Pancreas (tissue), 10 donors: Measurements from ENCODE around the gene COX7A2L. TPM values are rescaled to one million over a fixed set of nuclear protein-coding genes. Genes with fewer than 3 reads are reported as not detected.
"Not testable (repeated sequence)": the region's sequence is repeated elsewhere in the genome, so short reads cannot be mapped to it uniquely, and the experiment has no call there.

ENCODE experiments used
- ATAC-seq, 4 donors: fragments of 200-7000 bp; cut with Tn5 transposase; one replicate each; pipeline versions ENCODE4 v1.8.0 to v1.9.1; 2020; ENCODE audit warnings: mild to moderate bottlenecking in 4 of 4, moderate library complexity in 4 of 4
- DNase-seq, 6 donors: peaks; one replicate each; pipeline ENCODE4 v3.0.0-alpha.2; 2020
- FAIRE-seq: peaks from 2 replicates; lab custom pipeline; 2012; peaks lifted over from hg19 to GRCh38; lab: Jason Lieb, UNC
- H3K27ac ChIP-seq, 4 donors: fragments of 200-600 bp; sonication (generic); 1 replicate in 3 of 4; 2 replicates in 1 of 4; pipeline versions ENCODE4 v1.5.0 to v1.8.0; 2020
- H3K27me3 ChIP-seq, 4 donors: fragments of 200-600 bp; one replicate each; pipeline ENCODE4 v1.8.0; 2021
- H3K36me3 ChIP-seq, 3 donors: fragments of 200-600 bp; sonication (generic) in 1 of 3; one replicate each; pipeline versions ENCODE4 v1.5.0 to v1.8.0; 2020 to 2021
- H3K4me1 ChIP-seq, 3 donors: fragments of 200-600 bp; one replicate each; pipeline ENCODE4 v1.8.0; 2021
- H3K4me3 ChIP-seq, 4 donors: fragments of 200-600 bp; sonication (generic) in 2 of 4; one replicate each; pipeline versions ENCODE4 v1.5.0 to v1.8.0; 2020 to 2021
- H3K9me3 ChIP-seq, 4 donors: fragments of 200-600 bp; one replicate each; pipeline ENCODE4 v1.8.0; 2021
- WGBS, 2 donors: extraction: QIAGEN DNeasy Blood & Tissue Kit; methylation state at CpG; one replicate each; pipeline ENCODE4 v1.1.7; 2013; 5-methylcytosine and 5-hydroxymethylcytosine counted together
- intact Hi-C, 3 donors: fragments of 100-400 bp; cut with DNase I; formaldehyde crosslinking; loops; one replicate each; pipeline versions ENCODE4 v1.11.1 to v1.14.2; 2022
- polyA plus RNA-seq, 2 donors: library from polyadenylated mRNA; stranded (reverse); fragments of 200-250 nt; gene quantifications; one replicate each; pipeline ENCODE4 v1.2.3, GENCODE V29; 2013
- total RNA-seq, 6 donors: library from RNA; stranded (reverse); fragmentation: NEBNext Ultra II Directional in 4 of 6; extraction: Animal tissue kit (Norgen Biotek cat#: 25700) in 4 of 6; gene quantifications; one replicate each; pipeline versions ENCODE4 v1.2.1 to v1.2.4, GENCODE V29; 2021 to 2023
- TF ChIP-seq, protein P1 (sequence below), 4 donors: fragments of 200-600 bp; sonication (generic) in 3 of 4; IDR thresholded peaks; one replicate each; pipeline versions ENCODE4 v1.5.0 to v1.8.0; 2021; ENCODE audit warnings: antibody characterized with exemption in 4 of 4
- donor health status: healthy with polysubstance abuse.
- donor health status: DM: no; HTN: no; CAD: no; lungs with moderate emphysema.
- donor health status: DM: no; HTN: no; CAD: no.
- donor health status: control.
- donor health status: control.
- donor health status: Bipolar disorder and iron deficiency.
- donor health status: DM: yes; HTN: yes; CAD: no.
- donor health status: DM: no; HTN: no; CAD: no.
- donor health status: DM: no; HTN: no; CAD: no.
- donor health status: DM: yes; HTN: yes; CAD: no.

The COX7A2L gene
- total and polyA plus RNA-seq, 8 donors, result 34.8 to 91.5 (median 49.7) TPM

DNA sequence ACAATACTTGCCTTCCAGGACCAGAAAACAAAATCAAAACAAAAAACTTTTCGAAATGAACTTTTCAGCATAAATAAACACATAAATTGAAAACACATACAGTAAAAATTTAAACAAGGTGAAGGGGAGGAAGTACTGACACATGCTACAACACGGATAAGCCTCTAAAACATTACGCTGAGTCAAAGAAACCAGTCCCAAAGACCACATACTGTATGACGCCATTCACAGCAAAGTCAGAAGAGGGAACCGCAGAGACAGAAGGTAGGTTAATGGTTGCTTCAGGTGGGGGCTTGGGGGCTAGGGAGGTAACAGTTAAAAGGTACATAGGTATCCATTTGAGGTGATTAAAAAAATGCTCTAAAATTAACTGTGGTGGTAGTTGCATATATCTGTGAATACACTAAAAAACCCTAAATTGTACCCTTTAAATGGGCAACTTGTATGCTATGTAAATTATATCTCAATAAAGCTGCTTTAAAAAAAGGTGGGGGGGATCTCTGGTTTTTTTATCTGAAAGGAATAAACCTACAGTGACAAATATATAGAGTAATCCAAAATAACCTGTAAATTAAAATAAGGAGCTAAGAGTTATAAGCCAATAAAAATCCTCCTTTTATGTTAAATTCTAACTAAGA is 7.1 kb downstream of the COX7A2L start:
- TF ChIP-seq, protein P1, sequence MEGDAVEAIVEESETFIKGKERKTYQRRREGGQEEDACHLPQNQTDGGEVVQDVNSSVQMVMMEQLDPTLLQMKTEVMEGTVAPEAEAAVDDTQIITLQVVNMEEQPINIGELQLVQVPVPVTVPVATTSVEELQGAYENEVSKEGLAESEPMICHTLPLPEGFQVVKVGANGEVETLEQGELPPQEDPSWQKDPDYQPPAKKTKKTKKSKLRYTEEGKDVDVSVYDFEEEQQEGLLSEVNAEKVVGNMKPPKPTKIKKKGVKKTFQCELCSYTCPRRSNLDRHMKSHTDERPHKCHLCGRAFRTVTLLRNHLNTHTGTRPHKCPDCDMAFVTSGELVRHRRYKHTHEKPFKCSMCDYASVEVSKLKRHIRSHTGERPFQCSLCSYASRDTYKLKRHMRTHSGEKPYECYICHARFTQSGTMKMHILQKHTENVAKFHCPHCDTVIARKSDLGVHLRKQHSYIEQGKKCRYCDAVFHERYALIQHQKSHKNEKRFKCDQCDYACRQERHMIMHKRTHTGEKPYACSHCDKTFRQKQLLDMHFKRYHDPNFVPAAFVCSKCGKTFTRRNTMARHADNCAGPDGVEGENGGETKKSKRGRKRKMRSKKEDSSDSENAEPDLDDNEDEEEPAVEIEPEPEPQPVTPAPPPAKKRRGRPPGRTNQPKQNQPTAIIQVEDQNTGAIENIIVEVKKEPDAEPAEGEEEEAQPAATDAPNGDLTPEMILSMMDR (IDR thresholded peaks at IDR 0.05), result no peak
- intact Hi-C loops, result no loop called here
- no peaks in the 10 kb centered on the region for H3K27me3 ChIP-seq
- H3K36me3 ChIP-seq, result no peaks in the 10 kb centered on the region
- peaks cover 0 to 8% (median 8%) of the 10 kb centered on the region in 3 donors for H3K4me1 ChIP-seq
- 86 to 89% methylated on average over 5 of the region's 5 CpGs for WGBS, 2 donors
- no peak for ATAC-seq
- no peak overlapping the region for H3K4me3 ChIP-seq
- no peaks in the 10 kb centered on the region for H3K9me3 ChIP-seq
- FAIRE-seq, result no peak
- H3K27ac ChIP-seq, result no peak overlapping the region
- no peak for DNase-seq

- ATAC-seq (no peak), FAIRE-seq (no peak), DNase-seq (no peak)
- peaks cover 0 to 12% (median 6%) of the 10 kb centered on the region in 3 donors for H3K4me1 ChIP-seq
- no peaks in the 10 kb centered on the region for H3K27me3 ChIP-seq
- H3K27ac ChIP-seq, result no peak overlapping the region
- intact Hi-C loops, result no loop called here
- TF ChIP-seq, protein P1 (IDR thresholded peaks at IDR 0.05), result no peak
- H3K9me3 ChIP-seq, result no peaks in the 10 kb centered on the region
- no peaks in the 10 kb centered on the region for H3K36me3 ChIP-seq
- 86 to 92% methylated on average over 5 of the region's 5 CpGs for whole genome bisulfite sequencing, 2 donors
- H3K4me3 ChIP-seq, result no peak overlapping the region
These were observed 9.2 kb downstream of the COX7A2L start for GRCh38 chr2:42351864-42352263.

GRCh38 chr2:42350434-42351063 is 10.5 kb downstream of the COX7A2L start:
- TF ChIP-seq, protein P1 (IDR thresholded peaks at IDR 0.05), result no peak
- FAIRE-seq (no peak), DNase-seq (no peak), ATAC-seq (no peak)
- peaks cover 0 to 12% (median 6%) of the 10 kb centered on the region in 3 donors for H3K4me1 ChIP-seq
- H3K36me3 ChIP-seq, result no peaks in the 10 kb centered on the region
- no peaks in the 10 kb centered on the region for H3K9me3 ChIP-seq
- H3K27me3 ChIP-seq, result no peaks in the 10 kb centered on the region
- intact Hi-C loops, result no loop called here
- 43 to 50% methylated on average over 3 of the region's 3 CpGs for WGBS, 2 donors
- H3K4me3 ChIP-seq, result no peak overlapping the region
- H3K27ac ChIP-seq, result no peak overlapping the region

- FAIRE-seq, result no peak
- TF ChIP-seq, protein P1 (IDR thresholded peaks at IDR 0.05), result no peak
- Histone ChIP-seq H3K9me3 (no peaks in the 10 kb centered on the region), H3K36me3 (no peaks in the 10 kb centered on the region), H3K4me1 (peaks cover 0 to 5% (median 0%) of the 10 kb centered on the region in 3 donors), H3K27ac (no peak overlapping the region), H3K27me3 (no peaks in the 10 kb centered on the region), H3K4me3 (no peak overlapping the region)
- DNase-seq, result no peak
- ATAC-seq, result no peak
- intact Hi-C loops, result no loop called here
- 56 to 57% methylated on average over 8 of the region's 8 CpGs for WGBS, 2 donors
These were observed 12.8 kb downstream of the COX7A2L start for GRCh38 chr2:42348113-42348805.

GRCh38 chr2:42347518-42347917 is 13.5 kb downstream of the COX7A2L start:
- 97 to 98% methylated on average over 12 of the region's 12 CpGs for WGBS, 2 donors
- H3K27ac ChIP-seq, H3K27me3 ChIP-seq, H3K4me3 ChIP-seq, intact Hi-C loops, DNase-seq, FAIRE-seq, H3K36me3 ChIP-seq, ATAC-seq, H3K9me3 ChIP-seq, H3K4me1 ChIP-seq: not testable (repeated sequence)

DNA sequence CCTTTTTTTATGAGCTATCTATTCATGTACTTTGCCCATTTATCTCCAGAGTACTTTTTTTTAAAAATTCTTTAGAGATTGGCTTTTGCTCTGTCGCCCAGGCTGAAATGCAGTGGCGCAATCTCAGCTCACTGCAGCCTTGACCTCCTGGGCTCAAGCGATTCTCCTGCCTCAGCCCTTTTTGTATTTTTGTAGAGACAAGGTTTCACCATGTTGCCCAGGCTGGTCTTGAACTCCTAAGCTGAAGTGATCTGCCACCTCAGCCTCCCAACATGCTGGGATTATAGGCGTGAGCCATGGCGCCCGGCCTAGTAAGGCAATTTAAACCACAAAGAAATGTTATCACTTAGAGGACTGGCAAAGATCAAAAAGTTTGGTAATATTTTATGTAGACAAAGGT is 14.2 kb downstream of the COX7A2L start:
- FAIRE-seq, DNase-seq, H3K27me3 ChIP-seq, H3K9me3 ChIP-seq, ATAC-seq, H3K4me3 ChIP-seq, H3K36me3 ChIP-seq, H3K27ac ChIP-seq, intact Hi-C loops: not testable (repeated sequence)
- 77 to 89% methylated on average over 6 of the region's 6 CpGs for WGBS, 2 donors
- H3K4me1 ChIP-seq, result peaks cover 4 to 13% (median 7%) of the 10 kb centered on the region in 3 donors
